Caki2 (cell line): ENCODE measurements around the gene PDZD2. TPM values are rescaled to one million over a fixed set of nuclear protein-coding genes. Genes with fewer than 3 reads are reported as not detected.
"Not testable (repeated sequence)": the region's sequence is repeated elsewhere in the genome, so short reads cannot be mapped to it uniquely, and the experiment has no call there.

ENCODE experiments used
- DNase-seq: peaks from one replicate; pipeline ENCODE4 v3.0.0-alpha.2; 2015; ENCODE audit warnings: low read depth
- in situ Hi-C: cut with HindIII; loops from 2 replicates; pipeline ENCODE4 v1.10.0; 2016; ENCODE audit warnings: low sequenced_read_pairs, low pct_unique_long_range_greater_than_20kb, mixed read lengths
- total RNA-seq: library from RNA; depleted of rRNA; stranded (reverse); fragments of >200 nt; shearing (Covaris generic); gene quantifications from 2 replicates; pipeline ENCODE4 v1.2.3, GENCODE V29; 2014; ENCODE audit warnings: low replicate concordance

The PDZD2 gene
- total RNA-seq, 1 experiment from 2014 or later, result 0.17 TPM

DNA sequence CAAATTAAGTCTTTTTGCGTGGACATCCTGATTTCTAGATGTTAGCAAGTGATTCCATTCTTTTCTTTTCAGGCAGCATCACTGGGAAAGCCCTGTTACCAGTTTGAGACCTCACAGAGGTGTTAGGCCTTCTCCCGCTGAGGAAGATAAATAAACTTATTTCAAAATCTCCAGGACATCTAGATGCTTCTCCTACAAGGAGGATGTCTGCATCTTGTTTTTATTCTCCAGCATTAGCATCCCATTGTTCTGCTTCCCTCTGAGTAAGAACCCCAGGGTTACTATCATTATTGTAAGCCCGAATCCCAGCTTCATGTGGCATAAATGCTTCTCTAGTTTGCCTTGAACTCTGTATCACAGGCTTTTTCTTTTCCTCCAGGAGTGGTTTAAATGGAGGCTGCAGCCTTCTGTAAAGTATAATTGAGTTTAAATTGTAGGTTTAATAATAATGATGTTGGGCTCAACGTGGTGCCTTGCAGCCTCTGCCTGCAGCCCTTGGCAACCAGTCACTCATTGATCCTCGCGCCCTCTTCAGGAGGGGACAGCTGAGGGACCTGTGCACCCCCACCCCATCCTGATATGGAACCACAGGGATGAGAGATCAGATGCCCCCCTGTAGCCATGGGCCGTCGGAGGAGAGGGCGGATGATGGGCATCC, 114.9 kb downstream of the PDZD2 start:
- DNase-seq, result no peak
- in situ Hi-C loops, result no loop called here

DNA sequence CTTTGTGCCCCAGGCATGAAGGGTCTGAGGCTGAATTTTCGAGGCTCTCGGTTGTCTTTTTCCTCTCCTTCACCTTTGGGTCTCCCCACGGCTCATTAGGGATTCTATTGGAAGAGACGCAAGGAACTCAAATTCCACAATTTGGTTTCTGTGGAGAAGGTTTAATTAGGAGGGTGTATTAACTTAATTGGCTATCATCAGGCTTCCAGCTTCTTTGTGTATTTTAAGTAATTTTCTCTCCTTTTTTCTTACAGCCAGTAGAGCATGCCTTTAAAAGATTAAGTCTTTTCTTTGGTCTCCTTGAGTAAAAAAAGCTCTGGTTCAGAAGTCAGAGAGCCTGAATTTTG, 115.4 kb downstream of the PDZD2 start:
- DNase-seq, result no peak
- in situ Hi-C loops, result no loop called here

DNA sequence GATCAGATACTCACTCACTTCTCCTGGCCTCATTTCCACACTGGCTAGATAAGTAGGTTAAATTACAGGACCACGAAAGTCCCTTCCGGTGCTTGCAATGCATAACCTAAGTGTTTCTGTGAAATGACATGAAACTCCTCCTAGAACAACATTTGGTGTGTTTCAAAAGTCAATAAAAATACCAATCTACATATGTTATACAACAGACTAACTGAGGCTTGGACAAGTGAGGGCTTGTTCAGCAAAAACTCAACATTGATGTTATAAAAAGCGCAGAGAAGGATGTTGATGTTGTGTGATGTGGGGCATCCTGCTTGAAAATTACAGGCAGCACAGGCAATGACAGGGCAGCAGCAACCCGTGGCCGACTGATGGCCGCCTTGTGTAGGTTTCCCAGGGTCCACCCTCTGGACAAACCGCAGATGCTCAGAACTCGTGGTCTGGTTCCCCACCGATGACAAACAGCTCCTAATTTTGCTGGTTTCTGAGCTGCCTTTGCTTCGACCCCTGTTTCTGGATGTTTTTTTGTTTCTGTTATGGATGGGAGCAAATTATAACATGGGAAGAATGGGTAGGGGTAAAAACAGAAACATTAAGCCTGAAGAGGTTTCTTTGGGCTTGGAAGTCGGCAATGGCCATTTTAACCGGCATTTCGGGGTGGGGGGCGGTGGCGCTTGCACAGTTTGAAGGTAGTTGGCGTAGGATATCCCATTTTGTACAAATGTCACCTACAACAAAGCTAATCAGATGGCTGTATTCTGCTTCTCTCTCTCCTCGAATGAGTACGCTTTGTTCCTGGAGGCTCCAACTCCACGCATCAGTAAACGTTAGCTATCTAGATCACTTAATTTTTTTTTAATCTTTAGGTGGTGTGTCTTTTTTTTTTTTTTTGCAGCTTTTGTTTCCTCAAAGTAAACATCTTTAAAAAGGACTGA, 116.1 kb downstream of the PDZD2 start:
- in situ Hi-C loops, result no loop called here
- no peak for DNase-seq

DNA sequence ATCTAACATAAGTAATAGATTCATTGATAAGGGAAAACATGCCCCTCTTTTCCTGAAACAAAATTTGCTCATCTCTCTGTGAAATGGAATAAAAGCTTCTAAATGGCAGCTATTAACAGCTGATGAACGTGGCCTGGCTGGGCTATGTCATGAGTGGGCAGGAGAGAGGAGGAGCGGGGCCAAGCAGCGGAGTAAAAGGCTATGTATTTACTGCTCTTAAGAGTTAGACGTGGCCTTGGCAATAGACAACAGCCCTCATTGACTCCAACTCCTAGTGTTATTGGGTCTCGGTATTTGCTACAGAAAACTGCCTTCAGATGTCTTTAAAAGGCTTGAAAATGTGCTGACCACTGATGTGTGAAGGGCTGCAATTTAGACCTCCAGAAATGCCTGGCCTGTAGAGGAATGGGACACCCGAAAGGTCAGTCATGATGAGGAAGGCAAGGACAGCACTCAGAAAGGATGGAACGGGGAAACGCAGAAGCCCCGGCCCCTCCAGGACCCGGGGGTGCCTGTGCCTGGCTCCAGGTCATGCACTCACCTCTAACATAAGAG, 116.8 kb downstream of the PDZD2 start:
- in situ Hi-C loops, result no loop called here
- DNase-seq, result no peak

DNA sequence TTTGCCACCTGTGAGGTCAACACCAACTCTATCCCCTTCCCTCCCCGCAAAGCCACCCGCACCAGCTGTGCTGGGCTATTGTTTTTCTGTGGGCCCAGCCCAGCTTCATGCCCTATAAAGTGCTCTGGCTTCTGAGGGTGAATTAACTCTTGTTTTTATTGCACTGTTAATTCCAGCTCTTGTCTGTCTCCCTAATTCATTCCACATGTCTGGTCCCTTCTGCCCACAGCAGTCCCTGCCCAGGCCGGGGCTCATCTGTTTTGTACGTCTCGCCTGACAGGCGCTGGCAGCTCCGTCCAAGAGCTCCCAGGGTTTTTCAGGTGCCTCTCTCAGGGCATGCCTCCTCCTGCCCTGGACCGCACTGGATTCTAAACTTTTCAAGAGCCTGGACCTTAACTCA, 118.9 kb downstream of the PDZD2 start:
- no peak for DNase-seq
- in situ Hi-C loops, result no loop called here

DNA sequence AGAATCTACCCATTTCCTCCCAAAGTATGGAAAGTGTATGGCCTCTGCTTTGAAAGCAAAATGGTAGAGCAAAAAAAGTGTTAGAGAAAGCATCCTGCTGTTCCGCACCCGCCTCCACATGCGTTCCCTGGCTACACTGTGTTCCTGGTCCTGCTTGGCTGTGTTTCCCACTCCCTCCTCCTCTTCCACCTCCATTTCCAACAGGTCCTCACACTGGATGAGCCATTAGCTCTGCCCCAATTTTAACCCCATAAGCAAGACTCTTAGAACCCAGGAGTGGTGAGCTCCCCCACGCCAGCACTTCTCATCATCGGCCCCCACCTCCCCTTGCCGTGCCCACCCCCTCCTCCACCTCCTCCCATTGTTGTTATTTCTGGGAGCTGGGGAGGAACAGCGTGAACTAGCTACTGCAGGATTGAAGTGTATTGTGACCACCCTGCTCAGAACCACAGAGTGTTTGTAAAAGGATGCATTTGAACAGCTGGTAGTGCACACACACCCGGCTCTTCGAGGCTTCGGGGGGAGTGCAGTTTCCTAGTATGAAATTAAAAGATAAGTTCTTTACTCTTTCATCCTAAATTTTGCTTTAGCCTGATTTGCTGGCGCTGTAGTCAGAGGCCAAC, 120.0 kb downstream of the PDZD2 start:
- in situ Hi-C loops, result no loop called here
- DNase-seq, result no peak

DNA sequence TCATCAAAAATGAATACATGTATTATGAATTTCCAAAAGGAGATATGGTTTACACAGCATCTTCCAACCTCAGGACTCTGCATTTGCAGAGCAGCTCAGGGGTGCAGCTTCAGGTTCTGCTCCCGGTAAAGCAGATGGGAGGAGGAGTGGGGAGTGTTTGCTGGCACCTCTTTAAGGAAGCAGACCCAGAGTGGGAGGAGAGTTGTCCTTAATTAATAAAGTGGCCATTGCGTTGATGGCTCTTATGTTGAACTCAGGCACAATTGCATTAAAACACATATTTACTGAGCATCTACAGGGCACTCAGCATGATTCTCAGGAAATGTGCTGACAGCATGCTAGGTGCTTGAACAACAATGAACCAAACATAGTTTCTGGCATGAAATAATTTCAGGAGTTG, 121.0 kb downstream of the PDZD2 start:
- no peak for DNase-seq

DNA sequence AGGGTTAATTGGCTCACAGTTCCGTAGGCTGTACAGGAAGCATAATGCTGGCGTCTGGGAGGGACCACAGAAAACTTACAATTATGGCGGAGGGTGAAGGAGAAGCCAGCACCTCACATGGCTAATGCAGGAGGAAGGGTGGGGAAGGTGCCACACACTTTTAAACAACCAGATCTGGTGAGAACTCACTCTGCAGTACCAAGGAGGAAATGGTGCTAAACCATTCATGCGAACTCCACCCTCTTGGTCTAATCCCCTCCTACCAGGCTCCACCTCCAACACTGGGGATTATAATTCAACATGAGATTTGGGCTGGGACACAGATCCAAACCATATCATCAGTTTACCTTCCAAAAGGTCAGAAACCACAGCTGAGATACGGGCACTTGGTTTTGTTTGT, 122.9 kb downstream of the PDZD2 start:
- no peak for DNase-seq
- in situ Hi-C loops, result no loop called here

More for the DNA sequence above, 121.0 kb downstream of the PDZD2 start:
- in situ Hi-C loops, result no loop called here

DNA sequence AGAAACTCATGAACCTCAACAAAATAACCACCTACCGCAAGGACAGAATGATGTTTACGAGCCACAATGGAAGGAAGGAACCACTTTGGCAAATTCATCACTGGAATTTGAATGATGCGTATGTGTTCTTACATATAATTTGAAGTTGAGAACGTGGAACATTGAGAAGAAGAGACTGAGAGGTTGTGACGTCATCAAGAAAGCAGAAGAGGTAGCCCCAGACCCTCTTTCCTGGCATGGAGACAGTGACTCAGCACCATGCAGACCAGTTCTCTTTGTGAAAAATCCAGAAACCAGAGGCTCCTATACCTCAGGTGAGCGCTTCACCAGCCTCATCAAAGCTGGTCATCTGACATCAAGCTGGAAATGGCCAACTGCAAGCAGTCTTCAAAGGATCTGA, 124.5 kb downstream of the PDZD2 start:
- DNase-seq, result no peak
- in situ Hi-C loops, result no loop called here

DNA sequence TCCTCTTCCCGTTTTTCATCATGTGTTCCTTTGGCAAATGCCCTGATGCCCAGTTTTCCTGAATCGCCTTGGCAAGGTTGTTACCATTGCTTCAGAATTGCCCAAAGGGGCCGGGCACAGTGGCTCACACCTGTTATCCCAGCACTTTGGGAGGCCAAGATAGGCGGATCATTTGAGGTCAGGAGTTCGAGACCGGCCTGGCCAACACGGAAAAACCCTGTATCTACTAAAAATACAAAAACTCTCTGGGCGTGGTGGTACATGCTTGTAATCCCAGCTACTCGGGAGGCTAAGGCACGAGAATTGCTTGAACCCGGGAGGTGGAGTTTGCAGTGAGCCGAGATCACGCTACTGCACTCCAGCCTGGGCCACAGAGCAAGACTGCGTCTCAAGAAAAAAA, 125.8 kb downstream of the PDZD2 start:
- DNase-seq, in situ Hi-C loops: not testable (repeated sequence)

DNA sequence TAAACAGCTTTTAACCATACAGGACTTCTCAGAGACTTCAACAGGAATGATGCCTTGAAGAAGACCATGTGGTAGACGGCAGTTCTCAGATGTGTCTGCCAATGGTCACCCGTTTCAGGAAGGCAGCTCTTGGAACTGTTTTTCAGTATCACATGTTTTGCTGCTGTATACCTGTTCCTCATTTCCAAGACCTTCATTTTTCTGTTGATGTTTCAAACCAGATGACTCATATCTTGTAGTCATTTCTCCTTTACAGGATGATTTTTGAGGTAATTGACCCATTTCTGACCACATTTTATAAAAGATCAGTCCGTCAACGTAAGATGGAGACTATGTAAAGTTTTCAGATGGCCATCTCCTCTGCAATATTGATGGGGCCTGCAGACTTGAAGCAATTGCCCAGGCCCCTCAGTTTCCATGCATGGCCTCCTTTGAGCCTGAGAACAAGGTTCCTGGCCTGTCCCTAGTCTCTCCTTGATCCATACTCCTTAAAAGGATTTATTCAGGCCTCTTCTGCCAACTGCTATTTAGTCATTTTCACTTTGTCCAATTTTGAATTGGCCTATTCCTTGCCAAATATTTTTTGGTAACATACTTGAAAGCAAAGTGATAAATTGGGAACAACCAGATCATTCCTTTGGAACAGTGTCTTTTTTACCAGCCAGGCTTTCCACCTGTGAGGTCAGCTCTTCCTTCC, 128.6 kb downstream of the PDZD2 start:
- no peak for DNase-seq
- in situ Hi-C loops, result no loop called here

DNA sequence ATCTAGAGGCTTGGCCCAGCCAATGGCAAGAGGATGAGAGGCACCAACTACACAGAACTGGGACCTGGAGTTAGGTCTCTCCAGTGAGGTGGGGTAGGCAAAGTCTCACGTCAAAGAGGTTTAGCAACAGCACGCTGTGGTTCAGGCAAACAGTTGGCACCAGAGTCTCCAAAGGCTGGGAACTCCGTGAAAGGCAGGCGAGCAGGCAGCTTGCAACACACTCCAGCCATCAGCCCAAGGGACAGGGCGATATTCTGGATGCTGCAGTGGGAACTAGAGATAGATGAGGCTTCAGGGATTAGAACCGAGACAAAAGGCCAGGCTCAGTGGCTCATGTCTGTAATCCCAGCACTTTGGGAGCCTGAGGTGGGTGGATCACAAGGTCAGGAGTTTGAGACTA, 129.1 kb downstream of the PDZD2 start:
- in situ Hi-C loops, result no loop called here

DNA sequence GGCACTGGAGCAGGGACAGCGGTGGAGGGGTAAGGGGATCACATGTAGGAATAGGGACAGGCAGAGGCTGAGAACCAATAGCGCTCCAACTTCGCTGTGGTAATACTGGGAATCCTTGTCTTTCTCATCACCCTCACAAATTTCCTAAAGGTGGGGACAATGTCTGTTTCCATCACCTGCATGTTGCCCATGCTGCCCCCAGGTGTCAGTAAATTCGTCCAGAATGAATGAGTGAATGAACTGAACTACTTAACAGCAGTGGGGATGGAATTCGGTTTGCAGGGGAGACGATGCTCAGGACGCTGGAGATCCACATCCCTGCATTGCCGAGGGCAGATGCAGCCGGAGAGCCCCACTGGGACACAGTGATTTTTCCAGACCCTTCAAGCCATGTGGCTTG, 129.9 kb downstream of the PDZD2 start:
- no peak for DNase-seq
- in situ Hi-C loops, result no loop called here

More for the DNA sequence above, 129.1 kb downstream of the PDZD2 start:
- no peak for DNase-seq

DNA sequence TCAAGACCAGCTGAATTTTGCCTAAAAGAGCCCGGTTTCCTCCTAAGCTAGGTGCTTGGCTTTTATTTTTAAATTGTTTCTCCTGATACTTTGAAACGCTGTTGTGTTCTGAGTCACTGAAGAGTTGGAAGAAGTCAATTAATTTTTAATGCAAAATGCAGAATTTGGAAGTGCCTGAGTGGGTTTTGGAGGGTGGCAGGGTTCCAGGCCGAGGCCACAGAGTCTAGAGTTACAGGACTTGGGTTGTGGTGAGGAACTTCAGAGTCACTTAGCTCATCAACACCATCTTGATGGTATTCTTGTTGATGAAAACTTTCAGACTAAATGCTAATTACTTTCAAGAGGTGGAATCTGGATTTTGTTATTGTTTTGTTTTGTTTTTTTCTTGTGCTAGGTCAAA, 130.6 kb downstream of the PDZD2 start:
- no peak for DNase-seq
- in situ Hi-C loops, result no loop called here

DNA sequence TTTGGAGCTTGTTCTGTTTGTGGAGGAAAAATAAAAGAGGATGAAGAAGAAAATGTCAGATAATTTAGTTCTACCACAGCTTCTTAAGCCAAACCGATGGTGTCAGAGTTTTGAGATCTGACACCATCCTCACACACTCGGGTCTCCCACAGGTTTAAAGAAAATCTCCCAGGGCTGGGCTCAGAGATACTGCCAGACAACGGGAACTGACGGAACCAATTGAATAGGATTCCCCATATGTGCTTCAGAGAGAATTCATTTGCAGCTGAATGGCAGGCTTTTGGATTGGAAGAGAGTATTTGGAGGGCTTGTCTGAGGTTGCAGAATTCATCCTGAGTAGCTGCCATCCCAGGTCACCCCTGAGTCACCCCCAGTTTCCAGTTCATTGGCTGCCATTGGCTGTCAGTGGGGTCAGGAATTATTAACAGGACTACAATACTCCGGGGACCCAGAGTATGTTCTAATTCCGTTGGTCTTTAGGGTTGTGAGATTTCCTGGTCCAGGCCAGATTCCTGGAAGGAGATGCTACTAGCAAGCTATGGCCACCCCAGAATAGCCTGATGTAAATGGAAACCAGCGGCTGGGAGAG, 131.3 kb downstream of the PDZD2 start:
- in situ Hi-C loops, result no loop called here
- no peak for DNase-seq

DNA sequence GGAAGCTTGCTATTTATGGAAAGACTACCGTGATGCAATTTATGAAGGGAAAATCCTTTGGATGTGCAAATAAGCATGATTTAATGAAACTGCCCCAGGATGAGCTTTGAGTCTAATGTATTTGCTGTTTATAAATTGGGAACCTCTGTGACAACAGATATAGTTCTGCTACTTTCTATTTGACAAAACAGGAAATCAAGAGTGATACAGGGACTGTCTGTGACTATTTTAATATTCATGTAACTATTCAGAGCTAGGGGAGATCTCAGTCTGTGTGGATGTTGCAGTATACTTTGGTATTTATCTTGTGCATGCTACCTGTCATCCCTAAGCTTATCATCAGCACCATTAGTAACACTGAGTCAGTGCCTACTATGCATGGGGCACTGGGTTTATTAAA, 132.1 kb downstream of the PDZD2 start:
- DNase-seq, result no peak
- in situ Hi-C loops, result no loop called here

DNA sequence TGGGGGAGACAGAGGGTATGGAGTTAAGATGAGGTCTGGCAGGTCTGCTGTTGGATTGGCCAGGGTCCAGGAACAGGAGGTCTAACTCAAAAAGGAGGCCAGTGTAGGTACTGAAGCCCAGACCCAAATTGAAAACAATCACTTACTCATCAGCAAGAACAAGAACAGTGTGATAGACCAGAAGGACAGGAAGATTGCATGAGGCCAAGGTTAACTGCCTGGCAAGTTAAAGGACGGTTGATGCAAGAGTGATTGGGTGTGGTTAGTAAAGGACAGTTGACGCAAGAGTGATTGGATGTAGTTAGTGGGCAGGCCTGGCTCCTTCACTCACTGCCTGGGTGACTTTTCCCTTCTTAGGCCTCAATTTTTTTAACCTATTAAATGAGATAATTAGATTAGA, 132.6 kb downstream of the PDZD2 start:
- in situ Hi-C loops, result no loop called here

DNA sequence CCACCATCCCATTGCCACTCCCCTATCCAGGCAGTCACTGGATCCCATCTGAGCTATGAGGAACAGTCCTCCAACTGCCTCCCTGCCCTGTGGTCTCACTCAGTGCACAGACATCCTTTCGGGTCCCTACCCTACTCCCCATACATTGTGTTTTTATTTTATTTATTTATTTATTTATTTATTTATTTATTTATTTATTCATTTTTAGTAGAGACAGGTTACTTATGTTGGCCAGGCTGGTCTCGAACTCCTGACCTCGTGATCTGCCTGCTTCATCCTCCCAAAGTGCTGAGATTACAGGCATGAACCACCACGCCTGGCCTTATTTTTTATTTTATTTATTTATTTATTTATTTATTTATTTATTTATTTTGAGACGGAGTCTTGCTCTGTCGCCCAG, 137.4 kb downstream of the PDZD2 start:
- in situ Hi-C loops, DNase-seq: not testable (repeated sequence)

More for the DNA sequence above, 132.6 kb downstream of the PDZD2 start:
- no peak for DNase-seq
